Keratinocyte (primary cell): ENCODE measurements around the gene XRCC1. TPM values are rescaled to one million over a fixed set of nuclear protein-coding genes. Genes with fewer than 3 reads are reported as not detected.

Experiments
- DNase-seq: peaks from one replicate; pipeline ENCODE4 v3.0.0-alpha.2; 2011; ENCODE audit warnings: low read depth, missing footprints, low spot score
- FAIRE-seq: peaks from 2 replicates; lab custom pipeline; 2011; peaks lifted over from hg19 to GRCh38; lab: Jason Lieb, UNC
- H2AFZ ChIP-seq: 2 replicates; pipeline ENCODE4 v1.6.0; 2012; ENCODE audit warnings: low read length, control low read depth, inconsistent platforms; ENCODE audit not compliant: control insufficient read depth
- H3K27ac ChIP-seq: 2 replicates; pipeline ENCODE4 v1.5.1; 2011; ENCODE audit warnings: low read length; ENCODE audit not compliant: control insufficient read depth, insufficient read depth
- H3K27me3 ChIP-seq: 3 replicates; pipeline ENCODE4 v1.6.0; 2011; ENCODE audit warnings: low read length; ENCODE audit not compliant: control insufficient read depth, insufficient read depth; ENCODE audit errors: extremely low read depth
- H3K36me3 ChIP-seq, 2 experiments: 2 replicates in 1 of 2; 3 replicates in 1 of 2; pipeline ENCODE4 v1.5.1; 2011; ENCODE audit warnings: low read length in 2 of 2, mild to moderate bottlenecking in 1 of 2; ENCODE audit not compliant: control insufficient read depth in 2 of 2, insufficient read depth in 2 of 2; ENCODE audit errors: extremely low read depth in 1 of 2
- H3K4me1 ChIP-seq: 3 replicates; pipeline ENCODE4 v1.5.1; 2011; ENCODE audit warnings: low read length; ENCODE audit not compliant: control insufficient read depth, insufficient read depth; ENCODE audit errors: extremely low read depth
- H3K4me2 ChIP-seq: 3 replicates; pipeline ENCODE4 v1.6.0; 2011; ENCODE audit warnings: low read depth, low read length; ENCODE audit not compliant: control insufficient read depth, insufficient read depth; ENCODE audit errors: extremely low read depth
- H3K4me3 ChIP-seq, 3 experiments: fragments of 200-600 bp in 1 of 3; sonication (generic) in 1 of 3; 2 replicates in 2 of 3; 3 replicates in 1 of 3; pipeline ENCODE4 v1.5.1; 2011 to 2016; ENCODE audit warnings: low read length in 3 of 3, mild to moderate bottlenecking in 3 of 3, control low read depth in 2 of 3, inconsistent platforms in 1 of 3, low read depth in 1 of 3, mixed read lengths in 1 of 3, mixed run types in 1 of 3, moderate library complexity in 1 of 3; ENCODE audit not compliant: control insufficient read depth in 2 of 3, insufficient read depth in 2 of 3; ENCODE audit errors: extremely low read depth in 1 of 3
- H3K79me2 ChIP-seq: 2 replicates; pipeline ENCODE4 v1.6.0; 2012; ENCODE audit warnings: low read length; ENCODE audit not compliant: control insufficient read depth, insufficient read depth
- H3K9ac ChIP-seq: 3 replicates; pipeline ENCODE4 v1.6.0; 2011; ENCODE audit warnings: low read length; ENCODE audit not compliant: control insufficient read depth, insufficient read depth; ENCODE audit errors: extremely low read depth
- H3K9me1 ChIP-seq: 3 replicates; pipeline ENCODE4 v1.6.0; 2011; ENCODE audit warnings: low read length; ENCODE audit not compliant: control insufficient read depth, insufficient read depth; ENCODE audit errors: extremely low read depth
- H3K9me3 ChIP-seq: 2 replicates; pipeline ENCODE4 v1.5.1; 2012; ENCODE audit warnings: low read depth, low read length; ENCODE audit not compliant: control insufficient read depth
- H4K20me1 ChIP-seq: 3 replicates; pipeline ENCODE4 v1.6.0; 2011; ENCODE audit warnings: low read length; ENCODE audit not compliant: control insufficient read depth, insufficient read depth; ENCODE audit errors: extremely low read depth
- CTCF ChIP-seq, 3 experiments: IDR thresholded peaks in 1 of 3; conservative IDR thresholded peaks in 1 of 3; optimal IDR thresholded peaks in 1 of 3; 2 replicates in 2 of 3; 3 replicates in 1 of 3; pipeline versions ENCODE3 to v1.5.1; 2011; ENCODE audit warnings: low read length in 3 of 3, mild to moderate bottlenecking in 3 of 3, moderate library complexity in 2 of 3, control low read depth in 1 of 3, inconsistent platforms in 1 of 3; ENCODE audit not compliant: insufficient read depth in 2 of 3; ENCODE audit errors: extremely low read depth in 1 of 3
- EZH2 ChIP-seq: IDR thresholded peaks from one replicate; pipeline ENCODE4 v1.6.1; 2012; ENCODE audit warnings: inconsistent platforms, mild to moderate bottlenecking, low read length, moderate library complexity
- dilution Hi-C: fragments of 300-500 bp; cut with MboI; formaldehyde crosslinking; loops from one replicate; pipeline ENCODE4 v1.7.0; 2020; ENCODE audit warnings: low sequenced_read_pairs; ENCODE audit not compliant: extremely low pct_ligation_motif_present
- polyA plus RNA-seq, 5 experiments: library from polyadenylated mRNA; depleted of rRNA in 3 of 5; stranded (reverse) in 3 of 5; stranded (forward) in 1 of 5; unstranded in 1 of 5; fragments of >200 nt; gene quantifications; 1 replicate in 1 of 5; 2 replicates in 3 of 5; 3 replicates in 1 of 5; pipeline versions ENCODE4 v1.2.1 to v1.2.3, GENCODE V29; 2011 to 2012; ENCODE audit warnings: missing spikeins in 2 of 5, low read depth in 1 of 5, low replicate concordance in 1 of 5

XRCC1 gene
- polyA plus RNA-seq, 1 donor (not counting 4 experiments of a cell fraction or from before 2014, with no cell fraction given): 16.3 TPM

- Histone ChIP-seq H3K9me3 (no peaks in the 10 kb centered on the region), H3K9me1 (no peaks in the 10 kb centered on the region), H3K27me3 (no peaks in the 10 kb centered on the region), H4K20me1 (no peaks in the 10 kb centered on the region), H3K36me3 (peaks cover 20 to 28% of the 10 kb centered on the region in 2 experiments), H3K4me3 (no peak overlapping the region), H3K27ac (no peak overlapping the region), H2AFZ (no peak overlapping the region), H3K4me1 (no peaks in the 10 kb centered on the region), H3K9ac (no peak overlapping the region), H3K79me2 (peaks cover under 1% of the 10 kb centered on the region), H3K4me2 (no peak overlapping the region)
- DNase-seq: no peak
- TF ChIP-seq EZH2: no peak
- no peak for TF ChIP-seq CTCF (optimal IDR thresholded peaks at IDR 0.05 in 1 of 3, IDR thresholded peaks at IDR 0.05 in 1 of 3, conservative IDR thresholded peaks at IDR 0.05 in 1 of 3; ENCODE audit: extremely low read depth in 1 of 3, insufficient read depth in 2 of 3, low read length in 3 of 3)
- dilution Hi-C loops: no loop called here
- no peak for FAIRE-seq
These were observed 78.4 kb downstream of the XRCC1 start for GRCh38 chr19:43496960-43497359.

GRCh38 chr19:43495082-43495481 is 80.2 kb downstream of the XRCC1 start:
- Histone ChIP-seq H3K79me2 (no peaks in the 10 kb centered on the region), H3K27me3 (no peaks in the 10 kb centered on the region), H3K4me1 (no peaks in the 10 kb centered on the region), H4K20me1 (no peaks in the 10 kb centered on the region), H3K27ac (no peak overlapping the region), H3K4me3 (no peak overlapping the region), H3K9me3 (no peaks in the 10 kb centered on the region), H3K36me3 (peaks cover 17 to 23% of the 10 kb centered on the region in 2 experiments), H3K4me2 (no peak overlapping the region), H3K9ac (no peak overlapping the region), H3K9me1 (no peaks in the 10 kb centered on the region), H2AFZ (no peak overlapping the region)
- dilution Hi-C loops: no loop called here
- FAIRE-seq: no peak
- TF ChIP-seq CTCF (optimal IDR thresholded peaks at IDR 0.05 in 1 of 3, IDR thresholded peaks at IDR 0.05 in 1 of 3, conservative IDR thresholded peaks at IDR 0.05 in 1 of 3; ENCODE audit: extremely low read depth in 1 of 3, insufficient read depth in 2 of 3, low read length in 3 of 3): no peak
- no peak for TF ChIP-seq EZH2
- DNase-seq: no peak

Other genes starting within 250 kb of the XRCC1 start
- gene CD177, start 221.8 kb downstream of the XRCC1 start, polyA plus RNA-seq: 1.1 to 1.7 TPM (median 1.2 TPM) in 3 replicates
- 0.18 TPM in 1 of 3 replicates, not detected in the others for gene TEX101, start 160.6 kb downstream of the XRCC1 start, polyA plus RNA-seq
- 163 to 303 TPM (median 166 TPM) in 3 replicates for gene LYPD3, start 109.9 kb downstream of the XRCC1 start, polyA plus RNA-seq
- 6.1 to 9.8 TPM (median 6.7 TPM) in 3 replicates for gene PHLDB3, start 70.8 kb downstream of the XRCC1 start, polyA plus RNA-seq
- 234 to 301 TPM (median 245 TPM) in 3 replicates for gene ETHE1, start 48.3 kb downstream of the XRCC1 start, polyA plus RNA-seq
- gene ZNF575, start 42.3 kb downstream of the XRCC1 start, polyA plus RNA-seq: 0.05 to 0.22 TPM (median 0.06 TPM) in 3 replicates
- gene PINLYP, start 274 bp upstream of the XRCC1 start, polyA plus RNA-seq: 14.5 to 19.2 TPM (median 16.0 TPM) in 3 replicates
- gene IRGQ, start 20.6 kb upstream of the XRCC1 start, polyA plus RNA-seq: 12.9 to 18.0 TPM (median 13.3 TPM) in 3 replicates
- gene ZNF576, start 21.1 kb upstream of the XRCC1 start, polyA plus RNA-seq: 6.4 to 10.6 TPM (median 8.3 TPM) in 3 replicates
- gene SRRM5, start 36.6 kb upstream of the XRCC1 start, polyA plus RNA-seq: 0.02 to 0.03 TPM (median 0.03 TPM) in 3 replicates
- 13.9 to 15.8 TPM (median 15.0 TPM) in 3 replicates for gene ZNF428, start 44.1 kb upstream of the XRCC1 start, polyA plus RNA-seq
- 3.0 to 4.4 TPM (median 4.3 TPM) in 3 replicates for gene CADM4, start 64.3 kb upstream of the XRCC1 start, polyA plus RNA-seq
- 50.8 to 64.3 TPM (median 56.2 TPM) in 3 replicates for gene PLAUR, start 94.6 kb upstream of the XRCC1 start, polyA plus RNA-seq
- gene IRGC, start 140.5 kb upstream of the XRCC1 start, polyA plus RNA-seq: not detected in 3 replicates
- gene SMG9, start 179.4 kb upstream of the XRCC1 start, polyA plus RNA-seq: 12.1 to 15.6 TPM (median 14.8 TPM) in 3 replicates
- 9.8 to 15.5 TPM (median 10.5 TPM) in 3 replicates for gene KCNN4, start 205.4 kb upstream of the XRCC1 start, polyA plus RNA-seq
- 4.0 to 8.8 TPM (median 4.2 TPM) in 3 replicates for gene LYPD5, start 226.9 kb upstream of the XRCC1 start, polyA plus RNA-seq